ENCODE results near the gene EIF4G2. TPM values are rescaled to one million over a fixed set of nuclear protein-coding genes. Genes with fewer than 3 reads are reported as not detected.

The EIF4G2 gene
- total and polyA plus RNA-seq, 10 donors = 178 to 712 (median 504) TPM

- DNase-seq = no peak
- Histone ChIP-seq H3K9me3 (no peaks in the 10 kb centered on the region), H3K27ac (peak overlapping the region in 7 of 8 donors; percentile 3 to 73 (median 62)), H3K27me3 (replicated peaks in 1 of 7) (no peaks in the 10 kb centered on the region), H3K36me3 (peaks cover 5 to 69% (median 66%) of the 10 kb centered on the region in 6 donors), H3K4me3 (peak overlapping the region in 1 of 8 donors; percentile 28), H3K4me1 (peaks cover 6 to 85% (median 58%) of the 10 kb centered on the region in 6 donors)
- 55 to 76% (median 68%) methylated on average over 2 of the region's 2 CpGs for WGBS, 5 donors
- TF ChIP-seq CTCF (IDR thresholded peaks at IDR 0.05 in 8 of 11, conservative IDR thresholded peaks at IDR 0.05 in 3 of 11) = no peak
- TF ChIP-seq POLR2AphosphoS5 (IDR thresholded peaks at IDR 0.05) = no peak
- TF ChIP-seq POLR2A (IDR thresholded peaks at IDR 0.05) = no peak
- intact Hi-C loops (cut with DNase I; ENCODE audit: low total_unique reads) = no loop called here
Observed at GRCh38 chr11:10797001-10797400, 11.7 kb downstream of the EIF4G2 start.

- peak overlapping the region in 2 of 8 donors; percentile 61 to 66 for H3K27ac ChIP-seq
- H3K4me1 ChIP-seq = peaks cover 6 to 79% (median 55%) of the 10 kb centered on the region in 6 donors
- DNase-seq = no peak
- H3K36me3 ChIP-seq = peaks cover 5 to 61% (median 58%) of the 10 kb centered on the region in 6 donors
- no peaks in the 10 kb centered on the region for H3K27me3 ChIP-seq (replicated peaks in 1 of 7)
- no peaks in the 10 kb centered on the region for H3K9me3 ChIP-seq
- H3K4me3 ChIP-seq = no peak overlapping the region
- 77 to 96% (median 82%) methylated on average over 2 of the region's 2 CpGs for WGBS, 5 donors
- TF ChIP-seq POLR2A (IDR thresholded peaks at IDR 0.05) (no peak), CTCF (IDR thresholded peaks at IDR 0.05 in 8 of 11, conservative IDR thresholded peaks at IDR 0.05 in 3 of 11) (no peak), POLR2AphosphoS5 (IDR thresholded peaks at IDR 0.05) (no peak)
- intact Hi-C loops (cut with DNase I; ENCODE audit: low total_unique reads) = no loop called here
Observed at GRCh38 chr11:10796191-10796590, 12.5 kb downstream of the EIF4G2 start.

- Histone ChIP-seq H3K36me3 (peaks cover 0 to 35% (median 32%) of the 10 kb centered on the region in 6 donors), H3K4me1 (peaks cover 6 to 54% (median 38%) of the 10 kb centered on the region in 6 donors), H3K4me3 (no peak overlapping the region), H3K27me3 (replicated peaks in 1 of 7) (no peaks in the 10 kb centered on the region), H3K9me3 (no peaks in the 10 kb centered on the region), H3K27ac (no peak overlapping the region)
- 49 to 58% (median 55%) methylated on average over 11 of the region's 11 CpGs for WGBS, 5 donors
- TF ChIP-seq CTCF (IDR thresholded peaks at IDR 0.05 in 8 of 11, conservative IDR thresholded peaks at IDR 0.05 in 3 of 11) = no peak
- TF ChIP-seq POLR2A (IDR thresholded peaks at IDR 0.05) = no peak
- TF ChIP-seq POLR2AphosphoS5 (IDR thresholded peaks at IDR 0.05) = no peak
- intact Hi-C loops (cut with DNase I; ENCODE audit: low total_unique reads) = loop anchor here (5.0 kb wide), 1 partner anchor 229 kb away; no protein-coding TSS in a partner anchor
- no peak for DNase-seq
Observed at GRCh38 chr11:10793470-10794255, 15.1 kb downstream of the EIF4G2 start.

GRCh38 chr11:10792385-10793068, 16.2 kb downstream of the EIF4G2 start:
- peak; percentile 98 for DNase-seq
- no peak overlapping the region for H3K27ac ChIP-seq
- WGBS, 5 donors = 10 to 20% (median 13%) methylated on average over 11 to 24 of the region's 24 CpGs
- no peaks in the 10 kb centered on the region for H3K9me3 ChIP-seq
- peaks cover 0 to 24% (median 21%) of the 10 kb centered on the region in 6 donors for H3K36me3 ChIP-seq
- peak overlapping the region in 2 of 8 donors; percentile 16 to 49 for H3K4me3 ChIP-seq
- H3K27me3 ChIP-seq (replicated peaks in 1 of 7) = no peaks in the 10 kb centered on the region
- H3K4me1 ChIP-seq = peaks cover 6 to 42% (median 27%) of the 10 kb centered on the region in 6 donors
- intact Hi-C loops (cut with DNase I; ENCODE audit: low total_unique reads) = loop anchor here (5.0 kb wide), 1 partner anchor 230 kb away; no protein-coding TSS in a partner anchor
- TF ChIP-seq CTCF (IDR thresholded peaks at IDR 0.05 in 8 of 11, conservative IDR thresholded peaks at IDR 0.05 in 3 of 11) (peak; percentile 85 to 94 (median 92)), POLR2AphosphoS5 (IDR thresholded peaks at IDR 0.05) (peak; percentile 41 to 81 (median 62)), POLR2A (IDR thresholded peaks at IDR 0.05) (no peak)

Measured in spleen (tissue), 11 donors.